Choroid plexus epithelial cell (primary cell): ENCODE data around the gene TRAP1.

Source experiments
- DNase-seq: peaks from one replicate; pipeline ENCODE4 v3.0.0-alpha.2; 2010; ENCODE audit warnings: low read depth
- H3K4me3 ChIP-seq: 2 replicates; pipeline ENCODE4 v1.5.1; 2011; ENCODE audit warnings: low read depth, mild to moderate bottlenecking, control low read depth, low read length, moderate library complexity
- TF ChIP-seq, protein P1 (sequence below): conservative IDR thresholded peaks from 2 replicates; pipeline ENCODE4 v1.5.1; 2011; ENCODE audit warnings: low read depth, mild to moderate bottlenecking, control low read depth, inconsistent platforms, low read length, moderate library complexity

Gene TRAP1

DNA sequence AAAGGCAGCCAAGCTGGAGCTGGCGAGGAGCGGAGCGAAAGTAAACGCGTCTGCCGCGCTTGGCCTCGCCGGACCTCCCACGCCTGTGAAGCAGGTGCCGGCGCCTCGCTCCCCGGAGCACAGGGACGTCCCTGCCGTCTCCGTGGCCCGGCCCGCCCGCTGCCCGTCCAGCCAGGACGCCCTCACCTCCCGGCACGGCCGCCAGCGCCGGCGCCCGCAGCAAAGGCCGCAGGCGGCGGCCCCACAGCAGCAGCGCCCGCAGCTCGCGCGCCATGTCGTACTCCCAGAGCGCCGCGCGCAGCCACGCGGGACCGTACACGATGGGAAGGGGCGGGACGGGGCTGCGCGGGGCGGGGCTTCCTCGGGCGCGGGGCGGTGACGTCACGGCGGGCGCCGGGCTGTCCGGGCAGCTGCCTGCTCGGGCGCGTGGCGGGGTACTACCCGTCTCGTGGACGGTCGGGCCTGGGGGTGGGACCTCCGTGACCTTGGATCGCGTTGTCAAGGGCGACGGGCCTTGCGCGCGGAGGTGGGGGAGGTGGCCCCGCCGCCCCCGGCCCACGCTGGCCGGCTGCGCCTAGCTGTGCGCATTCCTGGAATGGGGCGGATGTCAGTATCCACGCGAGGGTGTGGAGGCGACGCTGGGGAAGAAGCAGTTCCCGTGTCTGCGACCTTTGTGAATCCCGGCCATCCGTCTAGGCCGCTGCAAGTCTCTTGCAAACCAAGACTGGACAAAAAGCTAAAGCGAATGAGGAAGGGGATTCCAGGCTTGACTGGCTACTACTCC is at the start of gene TRAP1:
TRAP1 (minus strand) TSS at position 290 of the 784 bp plus-strand sequence; CDS start at position 274, 16 bp downstream.
- DNase-seq = peak; percentile 84
- peak within 1 kb of the TSS; percentile 95 for H3K4me3 ChIP-seq
- TF ChIP-seq, protein P1, sequence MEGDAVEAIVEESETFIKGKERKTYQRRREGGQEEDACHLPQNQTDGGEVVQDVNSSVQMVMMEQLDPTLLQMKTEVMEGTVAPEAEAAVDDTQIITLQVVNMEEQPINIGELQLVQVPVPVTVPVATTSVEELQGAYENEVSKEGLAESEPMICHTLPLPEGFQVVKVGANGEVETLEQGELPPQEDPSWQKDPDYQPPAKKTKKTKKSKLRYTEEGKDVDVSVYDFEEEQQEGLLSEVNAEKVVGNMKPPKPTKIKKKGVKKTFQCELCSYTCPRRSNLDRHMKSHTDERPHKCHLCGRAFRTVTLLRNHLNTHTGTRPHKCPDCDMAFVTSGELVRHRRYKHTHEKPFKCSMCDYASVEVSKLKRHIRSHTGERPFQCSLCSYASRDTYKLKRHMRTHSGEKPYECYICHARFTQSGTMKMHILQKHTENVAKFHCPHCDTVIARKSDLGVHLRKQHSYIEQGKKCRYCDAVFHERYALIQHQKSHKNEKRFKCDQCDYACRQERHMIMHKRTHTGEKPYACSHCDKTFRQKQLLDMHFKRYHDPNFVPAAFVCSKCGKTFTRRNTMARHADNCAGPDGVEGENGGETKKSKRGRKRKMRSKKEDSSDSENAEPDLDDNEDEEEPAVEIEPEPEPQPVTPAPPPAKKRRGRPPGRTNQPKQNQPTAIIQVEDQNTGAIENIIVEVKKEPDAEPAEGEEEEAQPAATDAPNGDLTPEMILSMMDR = no peak

DNA sequence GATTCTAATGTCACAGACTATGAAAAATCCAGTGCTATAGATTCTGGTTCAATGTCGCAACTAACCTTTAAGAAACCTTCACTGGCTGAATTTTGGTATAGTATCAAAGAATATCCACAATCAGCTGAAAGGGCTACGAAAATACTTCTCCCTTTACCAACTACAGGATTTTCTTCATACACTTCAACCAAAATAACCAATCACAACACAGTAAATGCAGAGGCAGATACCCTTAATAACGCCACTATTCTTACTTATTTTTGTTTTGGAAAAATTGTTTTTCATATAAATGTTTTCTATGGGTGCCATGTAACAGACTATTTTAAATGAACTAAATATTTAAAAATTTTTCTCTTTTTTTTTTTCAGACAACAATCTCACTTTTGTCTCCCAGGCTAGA is 48.9 kb upstream of the TRAP1 start:
- DNase-seq = no peak
- TF ChIP-seq, protein P1 = no peak
- H3K4me3 ChIP-seq = no peak overlapping the region

DNA sequence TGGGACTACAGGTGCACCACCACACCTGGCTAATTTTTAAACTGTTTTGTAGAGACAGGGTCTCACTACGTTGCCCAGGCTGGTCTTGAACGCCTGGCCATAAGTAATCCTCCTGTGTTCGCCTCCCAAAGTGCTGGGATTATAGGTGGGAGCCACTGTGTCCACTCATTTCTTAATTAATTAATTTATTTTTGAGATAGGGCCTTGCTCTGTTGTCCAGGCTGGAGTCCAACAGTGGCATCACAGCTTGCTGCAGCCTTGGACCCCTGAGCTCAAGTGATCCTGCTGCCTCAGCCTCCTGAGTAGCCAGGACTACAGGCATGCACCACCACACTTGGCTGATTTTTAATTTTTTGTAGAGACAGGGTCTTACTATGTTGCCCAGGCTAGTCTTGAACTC is 47.1 kb upstream of the TRAP1 start:
- H3K4me3 ChIP-seq = no peak overlapping the region
- no peak for DNase-seq
- TF ChIP-seq, protein P1 = no peak

DNA sequence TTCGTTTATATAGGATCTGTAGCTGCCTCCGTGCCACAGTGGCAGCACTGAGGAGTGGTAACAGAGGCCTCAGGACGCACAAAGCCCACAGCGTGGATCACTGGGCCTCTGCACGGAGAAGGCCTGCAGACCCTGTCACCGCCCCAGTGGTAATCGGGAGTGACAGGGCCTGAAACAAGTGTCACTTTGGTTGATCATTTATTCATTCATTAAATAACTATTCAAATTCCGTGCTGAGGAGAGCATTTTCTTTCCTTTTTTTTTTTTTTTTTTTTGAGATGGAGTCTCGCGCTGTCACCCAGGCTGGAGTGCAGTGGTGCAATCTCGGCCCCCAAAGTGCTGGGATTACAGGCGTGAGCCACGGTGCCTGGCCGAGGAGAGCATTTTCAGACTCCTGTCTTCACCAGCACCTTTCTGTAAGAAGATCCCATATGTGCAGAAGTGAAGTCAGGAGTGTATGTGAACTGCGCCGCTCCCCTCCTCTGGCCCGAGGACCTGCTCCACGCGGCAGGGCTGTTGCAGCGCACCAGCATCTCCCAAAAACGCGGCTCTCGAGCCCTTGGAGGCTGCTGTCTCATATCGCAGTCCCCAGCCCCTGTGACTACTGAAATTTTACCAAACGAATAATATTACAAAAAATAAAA is 44.9 kb upstream of the TRAP1 start:
- TF ChIP-seq, protein P1 = no peak
- no peak overlapping the region for H3K4me3 ChIP-seq
- no peak for DNase-seq

DNA sequence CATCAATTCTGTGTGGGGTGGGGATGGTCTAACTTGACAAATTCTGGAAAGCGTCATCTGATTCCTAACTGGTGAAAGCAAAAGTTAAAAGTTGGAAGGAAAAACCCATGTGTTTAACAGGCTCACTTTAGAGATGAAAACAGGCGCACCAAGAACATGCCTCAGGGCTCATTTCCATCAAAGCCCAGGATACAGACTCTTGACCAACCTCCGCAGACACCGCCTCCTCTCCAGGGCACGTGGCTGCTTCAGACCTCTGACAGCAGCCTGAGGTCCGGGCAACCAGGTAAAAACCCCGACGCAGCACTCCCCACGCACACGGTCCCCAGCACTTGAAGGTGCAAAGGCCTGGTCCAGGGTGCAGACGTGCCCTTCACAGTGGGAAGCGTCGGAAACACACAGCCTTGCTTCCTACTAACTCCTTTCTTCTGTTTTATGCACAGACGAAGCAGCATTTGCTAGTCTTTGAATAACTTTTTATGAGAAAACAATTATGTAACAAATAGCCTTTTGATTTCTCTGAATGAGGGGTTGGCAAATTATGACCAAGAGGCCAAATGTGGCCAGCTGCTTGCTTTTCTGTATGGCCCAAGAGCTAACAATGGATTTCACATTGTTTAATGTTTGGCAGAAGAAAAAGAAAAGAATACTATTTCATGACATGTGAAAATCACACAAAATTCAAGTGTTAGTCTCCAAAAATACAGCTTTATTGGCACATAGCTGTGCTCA is 44.2 kb upstream of the TRAP1 start:
- no peak overlapping the region for H3K4me3 ChIP-seq
- no peak for DNase-seq
- TF ChIP-seq, protein P1 = no peak

DNA sequence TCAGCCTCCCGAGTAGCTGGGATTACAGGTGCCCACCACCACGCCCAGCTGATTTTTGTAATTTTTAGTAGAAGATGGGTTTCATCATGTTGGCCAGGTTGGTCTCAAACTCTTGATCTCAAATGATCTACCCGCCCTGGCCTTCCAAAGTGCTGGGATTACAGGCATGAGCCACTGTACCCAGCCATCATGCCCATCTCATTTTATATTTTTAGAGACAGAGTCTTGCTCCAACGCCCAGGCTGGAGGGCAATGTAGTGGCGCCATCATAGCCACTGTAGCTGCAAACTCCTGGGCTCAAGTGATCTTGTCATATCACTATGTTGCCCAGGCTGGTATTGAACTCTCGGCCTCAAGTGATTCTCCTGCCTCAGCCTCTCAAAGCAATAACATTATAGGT is 43.2 kb upstream of the TRAP1 start:
- no peak overlapping the region for H3K4me3 ChIP-seq
- TF ChIP-seq, protein P1 = no peak
- DNase-seq = no peak
